Erythroblast (primary cell): ENCODE results near the gene PKDCC.

Source experiments
- GATA1 ChIP-seq: IDR thresholded peaks from 2 replicates; pipeline ENCODE4 v1.6.1; 2011; ENCODE audit warnings: low read depth, mild to moderate bottlenecking, control low read depth, low read length, moderate library complexity
- POLR2A ChIP-seq: IDR thresholded peaks from 2 replicates; pipeline ENCODE4 v1.6.1; 2011; ENCODE audit warnings: mild to moderate bottlenecking, low read length

DNA sequence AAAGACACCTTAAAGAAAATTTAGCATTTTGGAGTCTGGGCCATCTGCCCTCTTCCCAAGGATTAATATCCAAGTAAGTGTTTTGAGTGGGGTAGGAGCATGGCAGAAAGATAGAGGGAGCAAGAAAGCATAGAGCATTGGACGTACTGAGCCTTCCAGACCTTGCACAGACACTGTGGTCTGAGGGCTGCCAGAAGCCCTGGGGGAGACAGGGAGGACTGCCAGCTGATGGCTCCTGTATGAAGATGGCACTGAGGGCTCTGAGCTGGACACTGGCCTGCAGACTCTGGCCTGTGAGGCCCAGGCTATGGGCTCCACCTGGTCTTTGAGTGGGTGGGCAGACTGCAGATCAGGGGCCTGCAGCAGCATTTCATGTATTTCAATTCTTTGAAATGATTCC is 2.9 kb upstream of the PKDCC start:
- TF ChIP-seq POLR2A, result no peak
- TF ChIP-seq GATA1, result no peak
